Aortic smooth muscle cell (primary cell): ENCODE data around the gene LIN7A. TPM values are rescaled to one million over a fixed set of nuclear protein-coding genes. Genes with fewer than 3 reads are reported as not detected.

Experiments
- total RNA-seq: library from RNA; depleted of rRNA; stranded (reverse); fragments of >200 nt; gene quantifications from 2 replicates; pipeline ENCODE4 v1.2.3, GENCODE V29; 2014

The LIN7A gene
- 5.9 and 6.1 TPM in 2 replicates for total RNA-seq

GRCh38 chr12:80937391-80938238 lies at the start of gene LIN7A:
LIN7A (minus strand) TSS chr12:80937934; CDS start chr12:80937722, 212 bp downstream.

Other genes with a start within 250 kb of the LIN7A start
- not detected in 2 replicates for gene MYF6, start 230.3 kb downstream of the LIN7A start, total RNA-seq
- gene MYF5, start 221.0 kb downstream of the LIN7A start, total RNA-seq, result not detected in 2 replicates
- gene ACSS3, start 140.1 kb upstream of the LIN7A start, total RNA-seq, result 27.7 and 33.6 TPM in 2 replicates